ENCODE measurements around the gene MAP7D1.

Gene MAP7D1

GRCh38 chr1:36155408-36156328, at the start of gene MAP7D1:
TSS of gene MAP7D1 (plus strand) at chr1:36156160. CDS start at chr1:36156418, 258 bp downstream.
- DNase-seq: peak in 57 of 58 donors; percentile 55 to 97 (median 86)

GRCh38 chr1:36106269-36106668, 49.7 kb upstream of the MAP7D1 start:
- DNase-seq: no peak

DNA sequence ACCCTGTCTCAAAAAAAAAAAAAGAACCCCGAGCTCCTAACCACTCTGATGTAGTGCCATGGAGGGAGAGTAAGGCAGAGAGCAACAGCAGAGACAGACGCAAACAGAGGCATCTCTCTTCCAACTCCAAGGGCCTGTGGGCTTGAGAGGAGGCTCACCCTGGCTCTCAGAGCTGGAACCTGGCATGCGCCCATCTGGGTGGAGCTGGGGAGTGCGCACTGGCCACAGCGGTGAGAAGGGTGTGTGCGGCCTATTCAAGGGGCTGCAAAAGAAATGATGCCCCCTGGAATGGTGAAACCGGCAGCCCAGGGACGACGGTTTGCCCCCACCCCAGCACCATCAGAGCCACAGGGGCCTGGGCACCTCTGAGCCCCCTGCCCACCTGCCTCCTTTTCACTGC, 48.6 kb upstream of the MAP7D1 start:
- DNase-seq: no peak

- DNase-seq: no peak
These were observed 47.6 kb upstream of the MAP7D1 start for GRCh38 chr1:36108314-36108713.

DNA sequence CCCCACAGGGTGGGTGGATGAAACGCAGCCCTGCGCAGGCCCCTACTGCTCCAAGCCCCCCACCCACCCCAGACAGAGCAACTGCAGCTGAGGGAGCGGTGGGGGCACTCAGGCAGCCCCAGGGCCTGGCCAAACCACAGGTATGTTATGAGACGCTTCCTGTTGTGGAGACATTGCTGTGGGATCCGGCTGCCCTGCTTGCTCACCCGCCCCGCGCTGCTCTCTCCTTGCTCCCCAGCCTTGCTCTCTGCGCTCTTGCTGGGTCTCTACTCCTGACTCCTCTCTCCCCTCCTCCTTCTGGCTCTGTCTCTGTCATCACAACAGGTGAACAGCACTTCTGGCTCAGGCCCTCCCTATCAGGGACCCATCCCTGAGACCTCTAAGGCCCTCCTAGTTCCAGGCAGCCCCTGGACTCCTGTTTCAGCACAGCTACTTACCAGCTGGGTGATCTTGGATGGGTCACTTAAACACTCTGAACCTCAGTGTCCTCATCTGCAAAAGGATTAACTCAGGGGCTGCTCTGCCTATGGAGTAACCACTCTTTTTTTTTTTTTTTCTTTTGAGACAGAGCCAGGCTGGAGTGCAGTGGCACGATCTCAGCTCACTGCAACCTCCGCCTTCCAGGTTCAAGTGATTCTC, 46.8 kb upstream of the MAP7D1 start:
- DNase-seq: no peak

DNA sequence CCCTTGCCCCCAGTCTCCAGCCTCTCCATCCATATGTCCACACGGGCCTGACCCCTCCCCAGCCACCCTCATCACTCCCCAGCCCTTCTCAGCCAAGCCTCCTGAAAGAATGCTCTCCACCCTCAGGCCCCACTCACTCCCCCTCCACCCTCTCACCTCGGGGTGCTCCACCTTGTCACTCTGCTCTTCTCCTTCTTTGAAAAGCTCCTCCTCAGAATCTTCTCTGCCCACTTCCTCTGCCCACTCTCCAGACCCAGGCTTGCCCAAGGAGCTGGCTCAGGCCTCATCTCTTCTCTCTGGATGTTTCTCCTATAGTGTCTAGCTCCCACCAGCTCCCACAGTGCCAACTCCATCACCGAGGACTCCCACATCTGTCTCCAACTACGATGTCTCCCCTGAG, 44.8 kb upstream of the MAP7D1 start:
- DNase-seq: no peak

- no peak for DNase-seq
These were observed 43.1 kb upstream of the MAP7D1 start for GRCh38 chr1:36112823-36113222.

DNA sequence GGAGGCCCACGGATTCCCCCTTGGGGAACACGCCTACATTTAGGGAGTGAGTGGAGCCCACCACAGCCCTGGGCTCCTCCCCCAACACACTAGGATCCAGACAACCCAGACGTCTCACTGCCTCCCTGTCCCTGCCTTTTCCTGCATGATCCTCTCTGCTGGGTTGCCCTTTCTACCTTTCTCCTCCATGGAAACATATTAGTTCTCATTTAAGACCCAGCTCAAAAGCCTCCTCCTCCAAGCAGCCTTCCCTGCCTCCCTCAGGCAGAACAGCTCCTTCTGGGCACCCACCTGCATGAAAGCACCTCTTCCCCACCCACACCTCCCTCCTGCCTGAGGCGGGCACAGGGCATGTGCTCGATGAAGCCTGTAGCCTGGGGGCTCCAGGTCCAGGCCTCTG, 41.6 kb upstream of the MAP7D1 start:
- DNase-seq: no peak

- DNase-seq: peak in 12 of 58 donors; percentile 9 to 53 (median 24)
These were observed 40.7 kb upstream of the MAP7D1 start for GRCh38 chr1:36115200-36115669.

DNA sequence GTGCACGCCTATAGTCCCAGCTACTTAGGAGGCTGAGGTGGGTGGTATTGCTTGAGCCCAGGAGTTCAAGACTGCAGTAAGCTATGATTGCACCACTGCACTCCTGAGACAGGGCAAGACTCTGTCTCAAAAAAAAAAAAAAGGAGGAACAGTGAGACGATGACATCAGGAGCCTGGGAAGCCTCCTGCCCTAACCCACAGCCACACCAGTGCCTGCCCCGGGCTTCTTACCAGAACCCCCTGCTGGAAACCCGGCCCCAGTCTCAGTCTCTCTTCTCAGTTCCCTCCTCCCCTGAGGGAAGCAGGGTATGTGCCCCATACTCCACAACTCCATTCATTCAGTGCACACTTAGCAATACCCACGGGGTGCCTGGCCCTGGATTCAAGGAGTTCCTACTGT, 40.0 kb upstream of the MAP7D1 start:
- no peak for DNase-seq

DNA sequence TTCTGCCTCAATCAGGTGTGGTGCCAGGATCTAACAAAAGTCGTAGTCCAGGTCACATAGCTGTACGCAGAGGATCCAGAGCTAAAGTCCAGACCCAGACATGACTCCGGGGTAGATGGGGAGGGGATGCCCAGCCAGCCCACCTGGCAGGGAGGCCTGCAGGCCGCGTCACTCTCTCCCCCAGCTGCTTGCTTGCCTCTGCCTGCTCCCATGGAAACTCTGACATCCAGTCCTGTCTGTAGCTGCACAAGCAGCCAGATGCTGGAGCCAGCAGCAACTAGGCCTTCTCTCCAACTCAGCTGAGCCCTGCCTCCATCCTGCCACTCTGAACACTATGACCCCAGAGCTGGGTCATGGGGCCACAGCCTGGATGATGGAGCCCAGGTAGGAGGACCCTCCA, 39.1 kb upstream of the MAP7D1 start:
- DNase-seq: peak in 1 of 58 donors; percentile 15

DNA sequence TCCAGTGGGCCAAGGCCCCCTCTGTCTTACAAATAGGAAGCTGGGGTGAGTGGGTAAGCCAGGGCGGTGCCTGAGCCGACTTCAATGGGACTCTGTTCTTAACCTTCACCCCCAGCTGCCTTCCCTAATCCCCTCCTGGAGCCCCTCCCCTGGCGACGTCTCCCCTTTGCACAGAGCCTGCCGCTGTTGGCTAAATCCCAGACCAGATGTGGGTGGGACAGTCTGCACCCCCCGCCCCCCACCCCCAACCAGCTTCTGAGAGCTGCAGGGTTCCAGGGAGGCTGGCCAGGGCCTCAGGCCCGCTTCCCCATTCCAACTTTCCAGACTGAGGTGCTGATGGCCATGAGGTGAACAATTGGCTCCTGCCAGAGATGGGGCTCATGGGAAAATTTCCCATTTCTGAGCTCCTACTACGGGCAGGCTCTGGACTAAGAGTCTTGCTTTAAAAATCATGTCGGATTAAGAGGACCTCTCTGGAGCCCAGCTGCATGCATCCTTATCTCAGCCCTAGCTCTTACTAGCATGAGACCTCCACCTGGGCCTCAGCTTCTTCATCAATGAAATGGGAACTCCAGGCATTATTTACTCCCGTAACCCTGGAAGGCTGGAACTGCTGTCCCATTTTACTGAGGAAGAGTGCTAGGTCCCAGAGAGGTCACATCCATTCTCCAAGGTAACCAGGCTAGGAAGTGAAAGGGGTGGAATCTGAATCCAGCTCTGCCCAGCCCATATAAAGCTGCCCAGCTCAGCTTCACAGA, 37.3 kb upstream of the MAP7D1 start:
- no peak for DNase-seq

DNA sequence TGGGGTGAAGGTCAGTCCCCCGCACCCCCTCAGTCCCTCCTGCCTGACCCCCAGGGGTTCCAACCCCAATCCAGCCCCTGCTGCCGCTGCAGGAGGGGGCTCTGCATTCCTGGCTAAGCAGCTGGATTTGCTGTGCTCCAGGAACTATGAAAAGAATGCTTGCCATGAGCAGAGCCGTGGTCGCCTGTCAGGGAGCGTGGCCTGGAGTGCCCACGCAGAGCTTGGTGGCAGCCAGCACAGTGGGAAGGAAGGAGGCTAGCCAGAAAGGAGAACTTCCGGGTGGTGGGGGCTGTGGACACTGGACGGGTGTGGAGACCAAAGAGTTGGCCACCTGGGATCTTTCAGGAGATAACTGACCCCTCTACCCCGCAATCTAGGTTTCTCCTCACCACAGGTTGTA, 36.5 kb upstream of the MAP7D1 start:
- DNase-seq: no peak

GRCh38 chr1:36122062-36123030, 33.6 kb upstream of the MAP7D1 start:
- no peak for DNase-seq

- DNase-seq: peak in 16 of 58 donors; percentile 5 to 28 (median 20)
These were observed 32.6 kb upstream of the MAP7D1 start for GRCh38 chr1:36123356-36123755.

DNA sequence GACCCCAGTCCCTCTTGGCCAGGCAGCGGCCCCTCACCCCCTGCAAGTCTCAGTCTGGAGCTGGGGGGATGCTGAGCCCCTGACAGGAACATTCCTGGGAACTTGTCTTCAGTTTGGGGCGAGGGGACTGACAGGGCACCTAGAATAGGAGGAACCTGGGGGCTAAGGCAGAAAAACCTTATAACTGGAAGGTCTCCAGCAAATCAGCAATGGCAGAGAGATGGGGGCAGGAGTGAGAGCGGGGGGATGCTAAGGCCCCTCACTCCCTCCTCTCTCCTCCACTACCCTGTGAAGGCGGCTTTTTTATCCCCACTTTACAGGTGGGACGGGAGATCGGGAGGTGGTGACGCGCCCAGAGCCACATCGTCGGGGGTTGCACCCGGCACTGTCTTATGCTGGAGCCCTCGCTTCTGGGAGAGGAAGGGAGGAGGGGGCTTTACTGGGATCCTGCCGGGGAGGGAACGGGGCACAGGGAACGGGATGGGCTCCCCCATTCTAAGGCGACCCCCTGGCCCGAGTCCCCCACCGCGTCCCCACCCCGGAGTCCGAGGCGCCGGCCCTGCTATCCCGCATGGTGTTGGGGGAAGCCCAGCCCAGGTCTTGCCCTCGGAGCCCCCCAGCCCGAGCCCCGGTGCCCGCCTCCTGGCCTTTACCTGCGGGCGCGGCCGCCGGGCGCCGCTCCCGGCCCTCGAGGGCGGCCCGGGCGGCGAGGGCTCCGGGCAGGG, 31.4 kb upstream of the MAP7D1 start:
- no peak for DNase-seq

GRCh38 chr1:36125129-36125991, 30.6 kb upstream of the MAP7D1 start, which contains the start of gene COL8A2:
TSS of gene COL8A2 (minus strand) at chr1:36125222. CDS start at chr1:36100242, 24,980 bp downstream.
- DNase-seq: peak in 5 of 58 donors; percentile 3 to 14 (median 6)

DNA sequence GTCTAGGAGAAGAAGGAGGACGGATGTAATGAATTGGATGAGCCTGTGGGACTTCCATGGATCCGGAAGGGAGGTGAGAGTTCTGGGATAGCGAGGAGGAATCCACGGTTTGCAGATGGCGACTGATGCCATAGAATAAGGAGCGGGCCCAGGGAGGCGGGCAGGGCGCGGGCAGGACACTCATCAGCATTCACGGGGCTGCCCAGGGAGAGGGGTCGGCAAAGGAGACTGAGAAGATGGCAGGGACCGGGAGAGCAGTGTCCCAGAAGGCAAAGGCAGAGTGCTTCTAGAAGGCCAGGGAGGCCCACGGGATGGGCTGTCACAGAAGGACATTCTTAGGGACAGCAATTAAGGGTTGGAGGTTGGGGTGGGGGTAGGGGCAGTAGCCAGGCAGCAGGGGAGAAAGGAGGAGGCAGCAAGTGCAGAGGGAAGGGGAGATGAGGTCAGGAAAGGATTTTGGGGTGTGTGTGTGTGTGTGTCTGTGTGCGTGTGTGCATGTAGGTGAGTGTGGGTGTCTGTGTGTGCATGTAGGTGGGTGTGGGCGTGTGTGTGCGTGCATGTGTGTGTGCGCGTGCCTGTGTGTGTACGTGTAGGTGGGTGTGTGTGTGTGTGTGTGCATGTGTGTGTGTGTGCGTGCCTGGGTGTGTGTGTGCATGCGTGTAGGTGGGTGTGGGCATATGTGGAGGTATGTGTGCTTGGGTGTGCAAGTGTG, 29.8 kb upstream of the MAP7D1 start:
- no peak for DNase-seq
